Stimulated activated CD4-positive, alpha-beta T cell treated with anti-CD3 and anti-CD28 coated beads, Interleukin-12 subunit alpha, Interleukin-12 subunit beta, amount 100 ng/mL, for 24 hours (primary cell): ENCODE data around the gene TBCD.

Source experiments
- DNase-seq, 2 experiments: peaks; one replicate each; pipeline ENCODE4 v3.0.0-alpha.2; 2020; ENCODE audit warnings: low read depth in 2 of 2

Gene TBCD

DNA sequence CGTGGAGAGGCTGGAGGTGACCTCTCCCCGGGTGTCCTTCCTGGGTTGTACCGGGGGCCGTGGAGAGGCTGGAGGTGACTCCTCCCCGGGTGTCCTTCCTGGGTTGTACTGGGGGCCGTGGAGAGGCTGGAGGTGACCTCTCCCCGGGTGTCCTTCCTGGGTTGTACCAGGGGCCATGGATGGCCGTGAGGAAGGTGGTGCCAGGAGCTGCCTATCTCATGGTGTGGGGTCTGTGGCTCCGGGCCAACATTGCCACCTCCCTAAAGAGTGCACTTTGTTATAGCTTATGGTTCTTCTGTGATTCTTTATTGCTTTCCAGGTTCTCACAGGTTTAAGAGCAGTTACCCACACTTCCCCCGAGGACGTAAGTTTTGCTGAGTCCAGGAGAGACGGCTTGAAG, 174.2 kb downstream of the TBCD start:
- no peak for DNase-seq

DNA sequence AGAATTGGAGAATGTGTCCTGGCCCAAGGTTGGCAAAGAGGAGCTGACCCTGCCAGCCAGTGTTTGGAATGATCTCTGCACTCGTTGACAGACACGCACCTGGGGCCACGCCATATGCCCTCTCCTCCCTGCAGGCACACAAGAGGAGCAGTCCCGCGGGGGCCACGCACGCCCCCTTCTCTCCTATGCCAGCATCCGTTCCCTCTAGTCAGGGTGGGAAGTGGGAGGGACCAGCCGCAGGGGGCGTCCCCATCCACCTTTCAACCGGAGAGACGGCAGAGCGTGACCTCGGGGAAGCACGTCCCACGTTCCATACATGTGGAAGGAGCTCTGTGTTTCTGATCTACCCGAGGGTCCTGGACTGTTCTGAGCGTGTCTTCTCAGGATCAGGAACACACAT, 174.9 kb downstream of the TBCD start:
- DNase-seq, result no peak

DNA sequence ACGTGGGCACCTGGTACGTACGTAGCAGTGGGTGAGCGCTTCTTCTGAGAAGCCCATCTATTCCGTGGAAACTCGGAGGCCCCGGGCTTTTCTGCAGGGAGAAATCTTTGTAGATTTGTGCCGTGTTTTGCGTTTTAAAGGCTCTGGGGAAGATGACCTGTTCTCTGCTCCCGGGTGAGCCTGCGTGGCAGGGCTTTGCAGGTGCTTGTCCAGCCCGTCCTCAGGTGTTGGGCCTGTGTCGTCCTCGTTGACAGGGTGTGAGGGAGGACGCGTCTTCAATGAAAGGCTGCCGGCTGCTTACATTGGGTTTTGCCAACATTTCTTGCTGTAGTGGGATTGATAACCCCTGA, 175.4 kb downstream of the TBCD start:
- no peak for DNase-seq

DNA sequence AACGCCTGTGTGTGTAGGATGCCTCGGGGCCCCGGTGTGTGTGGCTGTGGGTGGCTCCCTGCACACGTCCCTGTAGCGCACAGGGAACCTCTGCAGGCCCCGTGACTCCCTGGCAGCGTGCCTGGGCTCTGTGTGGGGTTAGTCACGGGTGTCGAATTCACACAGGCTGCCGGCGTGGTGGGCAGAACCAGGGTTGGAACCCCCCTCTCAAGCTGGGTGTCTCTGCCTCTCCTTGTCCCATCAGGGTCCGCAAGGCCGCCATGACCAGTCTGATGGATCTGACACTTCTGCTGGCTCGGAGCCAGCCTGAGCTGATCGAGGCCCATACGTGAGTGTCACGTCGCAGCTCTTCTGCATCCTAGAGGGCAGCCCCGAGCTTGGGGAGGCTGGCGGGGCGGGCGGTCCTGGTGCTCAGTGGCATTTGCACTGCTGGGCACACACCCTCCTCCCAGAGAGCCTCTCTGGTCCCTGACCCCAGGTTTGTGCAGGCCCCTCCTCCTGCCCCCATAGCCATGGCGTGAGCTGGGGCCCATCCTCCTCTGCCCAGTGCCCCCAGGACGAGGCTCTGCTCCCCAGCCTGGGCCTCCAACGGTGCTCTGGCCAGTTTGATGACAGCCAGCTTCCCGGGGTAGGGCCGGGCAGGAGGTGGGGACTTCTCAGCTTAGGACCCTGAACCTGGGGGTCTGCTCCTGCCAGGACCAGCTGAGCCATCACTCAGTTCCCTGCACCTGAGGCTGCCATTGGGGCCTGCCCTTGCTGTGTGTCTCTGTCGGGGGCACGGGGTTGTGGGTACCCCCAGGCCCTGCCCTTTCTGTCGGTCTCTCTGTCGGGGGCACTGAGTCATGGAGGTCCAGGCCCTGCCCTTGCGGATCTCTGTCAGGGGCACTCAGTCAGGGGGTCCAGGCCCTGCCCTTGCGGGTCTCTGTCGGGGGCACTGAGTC, 176.1 kb downstream of the TBCD start:
- DNase-seq, result no peak

DNA sequence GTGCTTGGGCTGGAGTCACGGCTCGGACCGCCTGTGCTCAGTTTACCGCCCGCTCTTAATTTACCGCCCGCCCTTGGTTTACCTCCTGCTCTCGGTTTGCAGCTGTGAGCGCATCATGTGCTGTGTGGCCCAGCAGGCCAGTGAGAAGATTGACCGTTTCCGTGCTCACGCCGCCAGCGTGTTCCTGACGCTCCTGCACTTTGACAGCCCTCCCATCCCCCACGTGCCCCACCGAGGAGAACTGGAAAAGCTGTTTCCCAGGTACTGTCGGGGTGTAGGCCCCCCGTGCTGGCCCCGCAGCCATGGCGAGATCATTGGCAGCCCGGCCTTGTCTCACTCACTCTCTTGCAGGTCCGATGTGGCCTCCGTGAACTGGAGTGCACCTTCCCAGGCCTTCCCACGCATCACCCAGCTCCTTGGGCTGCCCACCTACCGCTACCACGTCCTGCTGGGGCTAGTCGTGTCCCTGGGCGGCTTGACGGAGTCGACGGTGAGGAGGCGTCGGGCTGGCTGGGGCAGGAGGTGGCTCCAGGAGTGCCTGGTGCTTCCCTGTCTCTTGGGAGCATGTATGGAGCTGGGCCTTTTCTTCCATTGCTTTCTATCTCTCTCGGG, 177.3 kb downstream of the TBCD start:
- DNase-seq, result no peak

DNA sequence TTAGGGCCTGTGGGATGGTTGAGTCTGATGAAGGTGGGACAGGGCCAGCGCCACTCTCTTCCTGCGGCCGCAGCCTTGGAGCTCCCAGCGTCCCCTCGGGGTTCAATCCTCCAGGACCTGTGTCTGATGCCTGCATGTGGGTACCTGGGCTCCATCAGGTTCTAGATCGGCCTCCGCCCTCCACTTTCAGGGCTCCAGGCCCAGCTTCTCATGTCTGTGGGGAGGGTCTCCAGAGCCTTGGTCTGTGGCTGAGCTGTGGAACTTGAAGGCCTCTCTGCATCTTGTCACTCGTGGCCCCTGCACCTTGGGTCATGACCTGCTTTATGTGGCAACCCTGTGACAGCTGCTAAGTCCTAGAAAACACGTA, 177.8 kb downstream of the TBCD start:
- DNase-seq, result no peak

DNA sequence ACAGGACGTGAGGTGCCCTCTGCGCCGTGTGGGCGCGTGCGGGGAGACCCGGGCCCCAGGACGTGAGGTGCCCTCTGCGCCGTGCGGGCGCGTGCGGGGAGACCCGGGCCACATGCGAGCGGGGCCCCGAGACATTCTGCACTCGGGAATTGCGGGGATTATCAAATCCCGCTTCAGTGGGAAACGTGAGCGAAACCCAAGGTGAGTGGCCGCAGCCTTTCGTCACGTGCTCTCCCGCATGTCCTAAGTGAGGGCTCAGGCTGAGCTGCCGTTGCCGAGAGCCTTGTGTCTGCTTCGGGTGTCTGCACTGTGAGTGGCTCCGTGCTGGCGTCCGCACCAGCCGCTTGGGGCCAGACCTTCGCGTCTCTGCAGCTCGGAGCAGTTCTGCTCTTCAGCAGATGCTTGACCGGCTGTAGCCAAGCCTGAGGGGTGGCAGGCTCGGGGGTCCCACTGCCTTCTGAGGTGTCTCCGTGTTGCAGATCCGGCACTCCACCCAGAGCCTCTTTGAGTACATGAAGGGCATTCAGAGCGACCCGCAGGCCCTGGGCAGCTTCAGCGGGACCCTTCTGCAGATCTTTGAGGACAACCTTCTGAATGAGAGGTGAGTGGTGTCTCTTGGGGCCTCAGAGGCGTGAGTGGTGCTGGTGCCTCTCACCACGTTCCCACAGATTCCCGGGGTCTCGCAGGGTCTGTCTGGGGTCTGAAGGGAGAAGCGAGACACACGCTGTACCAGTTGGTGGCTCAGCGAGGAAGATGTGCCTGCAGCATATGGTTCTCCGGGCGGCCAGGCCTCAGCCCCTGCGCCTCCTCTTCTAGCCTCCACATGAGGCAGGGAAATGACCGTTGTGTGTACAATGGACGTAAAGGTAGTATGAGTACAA, 178.4 kb downstream of the TBCD start:
- DNase-seq, result no peak

DNA sequence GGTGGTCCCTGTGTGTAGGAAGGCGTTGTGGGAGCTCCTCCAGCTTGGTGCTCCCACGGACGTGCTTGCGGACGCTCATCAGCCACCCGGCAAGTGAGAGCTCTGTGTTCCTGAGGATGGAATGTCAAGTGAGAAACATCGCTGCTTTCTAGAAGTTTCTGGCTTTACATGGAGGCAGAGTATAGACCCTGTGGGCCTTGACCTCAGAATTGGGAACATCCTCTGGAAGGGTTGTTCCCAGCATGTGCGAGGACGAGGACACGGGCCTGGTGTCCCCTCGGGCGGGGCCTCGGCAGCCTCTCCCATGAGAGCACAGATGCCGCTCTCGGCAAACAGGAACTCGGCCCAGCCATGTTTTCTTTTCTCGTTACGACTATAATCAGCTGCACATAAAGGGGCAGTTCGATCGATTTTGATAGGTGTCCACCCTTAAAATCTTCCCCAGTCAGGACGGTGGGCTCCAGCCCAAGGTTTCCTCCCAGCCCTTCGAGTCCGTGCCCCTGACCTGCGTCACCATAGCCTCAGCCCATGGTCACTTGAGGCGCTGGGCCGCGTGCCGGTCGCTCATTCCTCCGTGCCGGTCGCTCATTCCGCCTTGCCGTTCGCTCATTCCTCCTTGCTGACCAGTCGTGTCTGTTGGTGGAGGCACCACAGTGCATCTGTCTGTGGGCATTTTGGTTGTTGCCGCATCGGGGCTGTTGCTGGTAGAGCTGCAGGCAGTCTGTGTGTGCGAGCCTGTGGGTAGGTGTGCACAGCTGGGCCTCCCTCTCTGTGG, 179.2 kb downstream of the TBCD start:
- no peak for DNase-seq

DNA sequence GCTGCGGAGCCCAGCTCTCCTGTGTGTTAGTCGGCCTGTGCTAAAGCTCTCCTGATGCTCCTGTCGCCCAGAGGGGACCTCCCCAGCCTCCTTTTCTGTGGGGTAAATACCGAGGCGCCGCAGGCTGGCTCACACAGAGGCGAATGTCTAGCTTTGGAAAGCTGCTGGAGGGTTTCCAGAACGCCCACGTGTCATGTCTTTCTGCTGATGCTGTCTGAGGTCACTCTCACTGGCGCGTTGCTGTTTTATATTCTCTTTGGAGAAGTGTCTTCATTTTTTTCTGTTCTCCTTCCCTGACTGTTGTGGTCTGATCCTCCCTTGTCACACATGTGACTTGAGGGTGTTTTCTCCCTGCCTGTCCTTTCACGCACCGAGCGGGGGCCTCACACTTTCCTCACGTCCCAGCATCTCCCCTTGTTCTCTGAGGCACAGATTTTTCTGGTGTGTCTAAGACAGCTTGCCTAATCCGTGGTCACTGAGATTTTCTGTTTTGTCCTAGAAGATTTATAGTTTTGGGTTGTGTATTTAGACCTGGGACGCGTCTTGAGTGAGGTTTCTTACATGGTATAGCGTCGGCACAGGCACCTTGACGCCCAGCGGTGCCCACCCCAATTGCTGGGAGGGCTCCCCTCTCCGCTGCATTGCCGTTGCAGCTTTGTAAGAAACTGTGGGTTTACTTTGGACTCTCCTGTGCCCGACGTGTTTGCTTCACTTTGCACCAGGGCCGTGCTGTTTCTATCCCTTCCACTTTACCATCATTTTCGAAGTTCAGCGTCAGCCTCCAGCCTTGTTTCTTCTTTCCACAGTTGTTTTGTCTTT, 180.0 kb downstream of the TBCD start:
- no peak for DNase-seq

DNA sequence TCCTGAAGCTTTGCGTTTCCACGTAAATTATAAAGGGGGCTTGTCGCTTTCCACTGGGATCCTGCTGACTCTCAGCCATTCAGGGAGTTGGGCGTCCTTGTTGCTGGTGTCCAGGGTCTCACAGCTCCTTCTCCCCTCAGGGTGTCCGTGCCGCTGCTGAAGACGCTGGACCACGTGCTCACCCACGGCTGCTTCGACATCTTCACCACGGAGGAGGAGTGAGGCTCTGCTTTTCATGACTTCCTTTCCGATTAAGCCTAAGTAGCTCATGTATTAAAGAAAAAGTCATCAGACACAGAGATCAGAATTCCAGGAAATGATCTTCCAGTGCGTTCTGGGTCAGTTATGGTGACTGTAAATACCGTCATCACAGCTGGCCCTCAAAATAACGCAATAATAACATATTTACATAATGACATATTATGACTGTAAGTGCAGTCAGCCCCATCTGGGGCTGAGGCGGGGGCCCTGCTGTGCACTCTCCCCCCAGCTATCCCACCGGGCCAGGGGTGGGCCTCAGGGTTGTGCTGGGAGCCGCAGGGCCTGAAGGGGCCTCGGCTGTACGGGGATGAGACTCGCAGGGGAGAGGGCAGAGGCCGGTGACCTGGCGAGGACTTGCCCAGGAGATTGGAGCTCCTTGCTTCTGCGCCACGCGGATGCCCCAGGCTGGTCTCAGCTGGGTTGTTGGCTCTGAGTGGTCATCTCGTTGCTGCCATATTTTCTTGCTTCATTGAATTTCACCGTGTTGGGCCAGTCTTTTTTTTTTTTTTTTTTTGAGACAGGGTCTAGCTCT, 180.8 kb downstream of the TBCD start:
- DNase-seq, result no peak

DNA sequence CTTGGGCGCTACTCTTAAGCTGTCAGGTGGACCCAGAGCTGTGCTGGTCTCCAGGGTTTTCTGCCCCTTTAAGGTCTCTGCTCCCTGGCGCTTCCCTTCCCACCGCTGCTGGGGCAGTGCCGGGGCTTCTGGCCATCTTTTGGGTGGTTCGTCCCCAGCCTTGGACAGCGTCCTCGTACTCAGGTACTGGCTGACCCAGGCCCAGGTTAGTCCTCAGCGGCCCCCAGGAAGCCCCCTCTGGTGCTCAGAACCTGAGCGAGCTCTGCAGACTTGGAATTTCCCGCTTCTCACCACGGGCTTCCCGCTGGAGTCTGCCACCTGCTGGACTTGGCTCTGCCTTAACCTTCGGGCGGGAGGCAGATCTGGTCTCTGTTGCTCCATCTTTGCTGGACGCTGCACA, 182.0 kb downstream of the TBCD start:
- DNase-seq, result no peak

DNA sequence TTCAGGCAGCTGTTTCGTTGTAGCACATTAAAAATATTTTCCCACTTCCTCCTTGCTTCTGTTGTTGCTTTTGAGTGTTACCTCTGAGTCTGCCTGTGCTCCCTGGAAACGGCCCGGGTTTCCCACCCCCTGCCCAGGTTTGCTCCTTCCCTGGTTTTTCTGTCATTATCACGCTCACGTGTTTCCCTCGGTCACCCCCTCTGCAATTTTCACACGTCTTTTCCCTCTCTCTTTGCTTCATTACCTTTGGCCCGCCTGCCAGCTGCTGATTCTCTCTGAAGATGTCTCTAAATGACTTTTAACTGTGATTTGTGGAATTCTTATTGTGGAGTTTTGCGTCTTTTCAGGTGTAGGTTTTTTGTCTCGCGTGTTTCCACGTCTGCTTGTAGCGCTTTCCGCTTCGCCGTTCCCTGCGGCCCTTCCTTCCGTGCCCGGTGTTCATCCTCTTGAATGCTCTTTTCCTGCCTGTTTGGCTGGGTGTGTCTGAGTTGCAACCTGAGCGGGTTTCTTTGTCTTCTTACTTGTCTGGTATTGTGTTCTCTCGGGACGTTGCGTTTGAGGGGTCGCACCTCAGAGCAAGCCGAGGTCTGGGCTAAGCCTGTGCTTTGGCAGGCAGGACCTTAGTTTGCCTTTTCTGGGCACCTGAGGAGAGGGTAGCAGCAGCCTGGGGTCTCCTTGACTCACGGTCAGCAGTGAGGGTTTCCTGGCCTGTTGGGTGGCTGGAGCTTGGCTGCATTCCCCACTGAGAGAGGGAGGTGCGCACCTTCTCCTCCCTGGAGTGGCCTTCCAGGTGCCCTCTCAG, 184.3 kb downstream of the TBCD start:
- no peak for DNase-seq

DNA sequence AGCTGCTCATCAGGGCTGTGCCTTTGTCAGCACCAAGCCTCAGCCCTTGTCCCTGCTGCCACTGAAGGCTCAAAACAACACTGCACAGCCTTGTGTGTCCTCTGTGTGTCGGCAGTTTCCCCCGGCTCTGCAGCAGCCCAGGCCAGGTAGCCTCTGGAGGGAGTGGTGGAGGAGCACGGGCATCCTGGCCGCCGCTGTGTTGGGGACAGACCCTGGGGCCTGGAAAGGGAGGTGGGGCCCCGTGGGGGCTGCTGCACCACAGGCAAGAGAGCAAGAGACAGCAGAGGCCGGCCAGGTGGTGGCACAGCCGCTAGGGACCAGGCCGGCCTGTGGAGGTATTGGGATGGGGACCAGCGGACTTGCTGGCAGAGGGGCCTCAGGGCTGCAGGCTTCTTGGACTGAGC, 184.9 kb downstream of the TBCD start:
- no peak for DNase-seq

DNA sequence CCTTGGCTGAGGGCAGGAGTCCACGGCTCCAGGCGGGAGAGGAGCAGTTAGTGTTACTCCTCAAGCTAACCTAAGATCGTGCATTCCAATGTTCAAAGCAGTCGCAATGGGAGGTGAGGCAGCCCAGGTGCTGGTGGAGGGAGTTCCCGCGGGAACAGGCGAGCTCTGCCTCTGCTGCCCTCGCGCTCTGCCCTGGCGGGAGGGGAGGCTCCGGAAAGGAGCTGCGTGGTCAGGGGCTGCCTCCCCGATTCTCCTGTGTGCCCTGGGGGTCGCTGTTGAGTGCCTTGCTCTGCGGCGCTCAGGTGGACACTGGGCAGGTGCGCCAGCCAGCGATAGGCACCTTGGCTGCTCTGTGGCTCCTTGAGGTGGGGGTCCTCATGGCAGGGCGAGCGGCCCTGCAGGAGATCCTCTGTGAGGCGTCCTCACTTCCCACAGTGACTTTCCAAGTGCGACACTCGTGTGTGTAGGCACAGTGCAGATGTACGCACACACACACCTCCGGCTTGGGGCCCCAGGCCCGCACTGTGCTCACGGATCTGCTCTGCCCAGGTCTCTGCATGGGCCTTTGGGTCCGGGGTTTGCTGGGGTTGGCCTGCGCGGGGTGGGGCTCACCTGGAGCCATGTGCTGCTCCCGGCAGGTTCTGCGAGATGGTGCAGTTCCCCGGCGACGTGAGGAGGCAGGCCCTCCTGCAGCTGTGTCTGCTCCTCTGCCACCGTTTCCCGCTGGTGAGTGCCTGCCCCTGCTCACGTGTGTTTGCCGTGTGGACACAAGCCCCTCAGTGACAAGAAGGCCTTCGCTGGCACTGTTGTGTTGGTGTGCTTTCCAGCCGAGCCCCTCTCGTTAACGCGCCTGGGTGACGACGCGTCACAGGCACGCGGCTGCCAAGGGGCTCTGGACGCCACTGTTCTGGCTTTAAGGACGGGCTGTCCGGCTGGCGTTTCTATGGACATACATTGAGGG, 185.8 kb downstream of the TBCD start:
- DNase-seq, result no peak

DNA sequence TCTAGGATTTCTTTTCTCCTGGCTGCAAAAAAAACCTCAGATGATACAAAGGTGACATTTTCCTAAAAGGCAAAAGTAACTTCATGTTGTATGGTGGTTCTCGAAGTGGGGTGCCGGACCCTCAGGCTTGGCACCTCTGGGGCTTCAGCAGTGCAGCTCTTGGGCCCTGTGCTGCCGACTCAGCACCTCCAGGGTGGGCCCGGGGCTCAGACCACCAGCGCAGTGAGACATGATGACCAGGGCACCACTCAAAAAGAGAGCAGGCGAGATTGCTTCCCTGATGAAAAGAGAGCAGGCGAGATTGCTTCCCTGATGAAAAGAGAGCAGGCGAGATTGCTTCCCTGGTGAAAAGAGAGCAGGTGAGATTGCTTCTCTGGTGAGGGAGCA, 186.6 kb downstream of the TBCD start:
- no peak for DNase-seq

DNA sequence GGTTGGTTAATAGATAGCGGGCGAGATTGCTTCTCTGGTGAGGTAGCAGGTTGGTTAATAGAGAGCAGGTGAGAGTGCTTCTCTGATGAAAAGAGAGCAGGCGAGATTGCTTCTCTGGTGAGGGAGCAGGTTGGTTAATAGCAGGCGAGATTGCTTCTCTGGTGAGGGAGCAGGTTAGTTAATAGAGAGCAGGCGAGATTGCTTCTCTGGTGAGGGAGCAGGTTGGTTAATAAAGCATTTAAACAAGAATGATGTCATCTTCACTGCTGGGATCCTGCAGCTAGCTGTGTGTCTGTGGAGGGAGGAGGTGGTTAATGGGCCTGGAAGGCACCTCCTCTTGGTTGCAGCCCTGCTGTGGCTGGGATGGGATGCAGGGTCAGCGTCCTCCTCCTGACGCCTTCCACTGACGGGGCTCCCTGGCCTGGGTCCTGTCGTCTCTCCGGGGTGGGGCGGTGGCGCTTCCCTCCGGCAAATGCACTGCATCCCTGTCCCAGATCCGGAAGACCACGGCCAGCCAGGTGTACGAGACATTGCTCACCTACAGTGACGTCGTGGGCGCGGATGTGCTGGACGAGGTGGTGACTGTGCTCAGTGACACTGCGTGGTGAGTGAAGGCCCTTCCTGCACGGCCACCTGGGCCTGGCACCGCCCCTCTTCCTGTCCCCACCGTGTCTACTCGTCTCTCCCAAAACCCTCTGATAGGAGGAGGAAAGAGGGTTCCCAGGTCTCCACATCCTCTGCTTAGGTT, 187.2 kb downstream of the TBCD start:
- no peak for DNase-seq

DNA sequence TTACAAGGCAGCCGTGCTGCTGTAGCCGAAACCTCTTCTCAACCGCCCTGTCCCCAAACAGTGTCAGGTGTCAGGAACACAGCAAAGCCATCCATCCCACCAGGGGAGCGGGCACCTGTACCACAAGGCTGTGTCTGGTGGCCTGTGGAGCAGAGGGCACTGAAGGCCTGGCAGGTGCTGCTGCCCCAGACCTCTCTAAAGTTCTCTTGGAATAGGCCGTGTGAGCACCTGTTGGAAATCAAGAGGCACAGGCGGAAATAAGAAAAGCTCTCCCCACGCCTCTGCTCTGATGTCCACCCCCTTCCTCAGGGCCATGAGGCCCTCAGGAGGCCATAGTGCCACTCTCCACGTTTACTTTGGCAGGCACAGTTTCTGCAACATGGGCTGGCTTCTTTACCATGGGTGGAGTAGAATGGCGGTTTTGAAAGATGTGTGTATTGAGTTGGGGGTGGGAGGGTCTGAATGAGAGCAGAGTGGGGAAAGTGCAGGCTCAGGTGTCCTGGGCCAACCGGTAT, 187.8 kb downstream of the TBCD start:
- DNase-seq, result no peak
